DMS 273 treated with DMSO at 0.1 percent for 48 hours (cell line): ENCODE data around the gene XK.
"Not testable (repeated sequence)": the region's sequence is repeated elsewhere in the genome, so short reads cannot be mapped to it uniquely, and the experiment has no call there.

Source experiments
- DNase-seq: peaks from one replicate; lab custom pipeline; 2025; lab: John Stamatoyannopoulos, UW

The XK gene

GRCh38 chrX:37685381-37686359 lies at the start of gene XK:
Gene XK (plus strand): TSS chrX:37685791. CDS start chrX:37685962, 171 bp downstream.
- DNase-seq, result no peak

- DNase-seq, result no peak
Observed at GRCh38 chrX:37638047-37638446, 47.5 kb upstream of the XK start.

GRCh38 chrX:37640142-37640541 lies 45.4 kb upstream of the XK start:
- DNase-seq, result no peak

GRCh38 chrX:37641859-37642258 lies 43.7 kb upstream of the XK start:
- no peak for DNase-seq

- no peak for DNase-seq
Observed at GRCh38 chrX:37644381-37645305, 40.9 kb upstream of the XK start.

GRCh38 chrX:37646254-37646653 lies 39.3 kb upstream of the XK start:
- DNase-seq, result no peak

GRCh38 chrX:37650879-37651278 lies 34.7 kb upstream of the XK start:
- not testable (repeated sequence) for DNase-seq

- DNase-seq, result no peak
Observed at GRCh38 chrX:37651921-37652452, 33.6 kb upstream of the XK start.

- DNase-seq, result no peak
Observed at GRCh38 chrX:37652589-37653231, 32.9 kb upstream of the XK start.

GRCh38 chrX:37653397-37654085 lies 32.0 kb upstream of the XK start:
- DNase-seq, result no peak

- DNase-seq, result no peak
Observed at GRCh38 chrX:37658343-37659030, 27.1 kb upstream of the XK start.

- no peak for DNase-seq
Observed at GRCh38 chrX:37659047-37659446, 26.5 kb upstream of the XK start.

- DNase-seq, result no peak
Observed at GRCh38 chrX:37662181-37662580, 23.4 kb upstream of the XK start.

GRCh38 chrX:37666516-37666915 lies 19.1 kb upstream of the XK start:
- no peak for DNase-seq

- no peak for DNase-seq
Observed at GRCh38 chrX:37667141-37667540, 18.4 kb upstream of the XK start.

GRCh38 chrX:37672563-37672962 lies 13.0 kb upstream of the XK start:
- no peak for DNase-seq

- DNase-seq, result no peak
Observed at GRCh38 chrX:37676811-37677210, 8.8 kb upstream of the XK start.

GRCh38 chrX:37677243-37677642 lies 8.3 kb upstream of the XK start:
- no peak for DNase-seq

- DNase-seq, result no peak
Observed at GRCh38 chrX:37677765-37678164, 7.8 kb upstream of the XK start.

GRCh38 chrX:37678574-37678973 lies 7.0 kb upstream of the XK start:
- no peak for DNase-seq

- DNase-seq, result no peak
Observed at GRCh38 chrX:37679230-37679629, 6.4 kb upstream of the XK start.
